ENCODE measurements around the gene OR8B12. TPM values are rescaled to one million over a fixed set of nuclear protein-coding genes. Genes with fewer than 3 reads are reported as not detected.

The OR8B12 gene
- total and polyA plus RNA-seq, 7 donors: not detected

- TF ChIP-seq CTCF (IDR thresholded peaks at IDR 0.05): no peak
- TF ChIP-seq EP300 (IDR thresholded peaks at IDR 0.05): no peak
- no peak for TF ChIP-seq POLR2AphosphoS5 (IDR thresholded peaks at IDR 0.05)
- TF ChIP-seq POLR2A (IDR thresholded peaks at IDR 0.05): no peak
- H3K9me3 ChIP-seq: no peaks in the 10 kb centered on the region
- H3K27me3 ChIP-seq: no peaks in the 10 kb centered on the region
- H3K27ac ChIP-seq: no peak overlapping the region
- intact Hi-C loops (cut with DNase I): no loop called here
- 43 to 63% methylated on average over 6 of the region's 6 CpGs for WGBS, 2 donors
- H3K4me3 ChIP-seq: no peak overlapping the region
- no peak for DNase-seq
- H3K4me1 ChIP-seq: no peaks in the 10 kb centered on the region
- no peaks in the 10 kb centered on the region for H3K36me3 ChIP-seq
These were observed 6.9 kb downstream of the OR8B12 start for GRCh38 chr11:124536520-124536919.

- intact Hi-C loops (cut with DNase I): no loop called here
- Histone ChIP-seq H3K4me3 (no peak overlapping the region), H3K36me3 (no peaks in the 10 kb centered on the region), H3K9me3 (no peaks in the 10 kb centered on the region), H3K4me1 (no peaks in the 10 kb centered on the region), H3K27me3 (no peaks in the 10 kb centered on the region), H3K27ac (no peak overlapping the region)
- 75 to 82% methylated on average over 8 of the region's 8 CpGs for WGBS, 2 donors
- DNase-seq: no peak
- TF ChIP-seq POLR2AphosphoS5 (IDR thresholded peaks at IDR 0.05) (no peak), CTCF (IDR thresholded peaks at IDR 0.05) (no peak), EP300 (IDR thresholded peaks at IDR 0.05) (no peak), POLR2A (IDR thresholded peaks at IDR 0.05) (no peak)
These were observed 7.8 kb downstream of the OR8B12 start for GRCh38 chr11:124535552-124536232.

- TF ChIP-seq POLR2AphosphoS5 (IDR thresholded peaks at IDR 0.05) (no peak), CTCF (IDR thresholded peaks at IDR 0.05) (no peak), EP300 (IDR thresholded peaks at IDR 0.05) (no peak), POLR2A (IDR thresholded peaks at IDR 0.05) (no peak)
- Histone ChIP-seq H3K4me3 (no peak overlapping the region), H3K9me3 (no peaks in the 10 kb centered on the region), H3K4me1 (no peaks in the 10 kb centered on the region), H3K36me3 (no peaks in the 10 kb centered on the region), H3K27me3 (no peaks in the 10 kb centered on the region), H3K27ac (no peak overlapping the region)
- 58 to 83% methylated on average over 2 of the region's 2 CpGs for WGBS, 2 donors
- no peak for DNase-seq
- intact Hi-C loops (cut with DNase I): no loop called here
These were observed 9.4 kb downstream of the OR8B12 start for GRCh38 chr11:124534051-124534450.

- WGBS, 2 donors: 39 to 64% methylated on average over 2 of the region's 2 CpGs
- H3K27ac ChIP-seq: no peak overlapping the region
- no peak for TF ChIP-seq CTCF (IDR thresholded peaks at IDR 0.05)
- no peaks in the 10 kb centered on the region for H3K36me3 ChIP-seq
- no peak for DNase-seq
- no peaks in the 10 kb centered on the region for H3K27me3 ChIP-seq
- H3K9me3 ChIP-seq: no peaks in the 10 kb centered on the region
- no peak overlapping the region for H3K4me3 ChIP-seq
- intact Hi-C loops (cut with DNase I): no loop called here
- H3K4me1 ChIP-seq: no peaks in the 10 kb centered on the region
These were observed 9.8 kb downstream of the OR8B12 start for GRCh38 chr11:124533626-124534025.

- TF ChIP-seq POLR2AphosphoS5 (IDR thresholded peaks at IDR 0.05) (no peak), CTCF (IDR thresholded peaks at IDR 0.05) (no peak), EP300 (IDR thresholded peaks at IDR 0.05) (no peak), POLR2A (IDR thresholded peaks at IDR 0.05) (no peak)
- Histone ChIP-seq H3K27me3 (no peaks in the 10 kb centered on the region), H3K36me3 (no peaks in the 10 kb centered on the region), H3K27ac (no peak overlapping the region), H3K9me3 (no peaks in the 10 kb centered on the region), H3K4me3 (no peak overlapping the region), H3K4me1 (no peaks in the 10 kb centered on the region)
- WGBS, 2 donors: 65 to 73% methylated on average over 1 of the region's 1 CpG
- intact Hi-C loops (cut with DNase I): no loop called here
- no peak for DNase-seq
These were observed 23.0 kb downstream of the OR8B12 start for GRCh38 chr11:124520550-124520854.
